ENCODE data around the gene MAP3K21. TPM values are rescaled to one million over a fixed set of nuclear protein-coding genes. Genes with fewer than 3 reads are reported as not detected.
A peak's percentile ranks its signal among the peaks of the same experiment; 100 is the strongest.

Gene MAP3K21
- total and polyA plus RNA-seq, 2 of the 8 experiments (the other 6 are each of a cell fraction or from before 2014, with no cell fraction given) = 21.2 to 21.8 TPM

GRCh38 chr1:233393926-233394680 lies 66.6 kb downstream of the MAP3K21 start:
- Histone ChIP-seq H3K23me2 (ENCODE audit: low read depth, low read length) (peaks cover 3% of the 10 kb centered on the region; the same call in 1 of the 2 replicates), H3K56ac (replicated peaks; ENCODE audit: insufficient read length, low read depth, low read length) (no peak overlapping the region), H4K20me1 (replicated peaks in 1 of 2; ENCODE audit: control insufficient read depth in 1 of 2, insufficient read depth in 2 of 2, low read length in 2 of 2) (no peaks in the 10 kb centered on the region), H3K27me3 (replicated peaks in 1 of 4; ENCODE audit: control insufficient read depth in 3 of 4, extremely low read depth in 1 of 4, insufficient read depth in 3 of 4, low read length in 3 of 4) (no peaks in the 10 kb centered on the region), H3K23ac (ENCODE audit: insufficient read length) (no peak overlapping the region), H2BK120ac (replicated peaks; ENCODE audit: low read depth, low read length) (no peak overlapping the region), H2AFZ (ENCODE audit: low read length) (no peak overlapping the region), H3K9me3 (ENCODE audit: insufficient read depth in 2 of 2, low read depth in 1 of 2, low read length in 1 of 2) (no peaks in the 10 kb centered on the region), H2BK5ac (ENCODE audit: low read depth, low read length) (no peak overlapping the region), H2BK12ac (ENCODE audit: low read depth, low read length) (no peak overlapping the region), H2BK15ac (ENCODE audit: low read length) (no peak overlapping the region), H3K4ac (replicated peaks; ENCODE audit: insufficient read length, low read depth, low read length) (no peak overlapping the region), H3K18ac (ENCODE audit: extremely low read depth, low read length) (no peak overlapping the region), H2AK5ac (ENCODE audit: low read depth, low read length) (no peak overlapping the region), H4K5ac (ENCODE audit: insufficient read length, low read depth, low read length) (no peak overlapping the region), H3K27ac (ENCODE audit: low read depth, low read length) (no peak overlapping the region), H3K79me1 (ENCODE audit: low read depth, low read length) (no peaks in the 10 kb centered on the region), H3K36me3 (ENCODE audit: control insufficient read depth in 2 of 4, insufficient read depth in 4 of 4, low read length in 3 of 4) (no peaks in the 10 kb centered on the region), H3K14ac (ENCODE audit: insufficient read length) (no peak overlapping the region), H3K4me2 (ENCODE audit: insufficient read depth in 1 of 2, low read depth in 2 of 2, low read length in 2 of 2) (no peak overlapping the region), H3K9ac (replicated peaks in 1 of 4; ENCODE audit: extremely low read depth in 1 of 4, low read depth in 3 of 4, low read length in 3 of 4) (no peak overlapping the region), H4K91ac (replicated peaks; ENCODE audit: insufficient read length, low read length) (peak overlapping the region; percentile 82), H3K79me2 (ENCODE audit: control insufficient read depth in 1 of 2, insufficient read depth in 2 of 2, low read length in 2 of 2) (no peaks in the 10 kb centered on the region), H2BK20ac (ENCODE audit: low read length) (no peak overlapping the region), H3K4me1 (replicated peaks in 1 of 4; ENCODE audit: control insufficient read depth in 3 of 4, insufficient read depth in 4 of 4, low read length in 3 of 4) (peaks cover 0 to 4% (median 0%) of the 10 kb centered on the region in 4 experiments; a peak in 2 of 7 replicates), H3K4me3 (ENCODE audit: extremely low read depth in 1 of 4, insufficient read depth in 2 of 4, low read depth in 3 of 4, low read length in 4 of 4) (no peak overlapping the region), H4K8ac (ENCODE audit: extremely low read depth, insufficient read depth, low read length) (no peak overlapping the region)
- DNase-seq (ENCODE audit: low read depth in 1 of 2, low spot score in 2 of 2) (no peak), FAIRE-seq (no peak)
- POLR2A ChIA-PET (ENCODE audit: partially characterized antibody) = interaction anchor here (0.6 to 1.1 kb wide), 2 partner anchors 520 to 813 kb away, joined by 3 read pairs; no protein-coding TSS in a partner anchor
- CTCF ChIA-PET (ENCODE audit: partially characterized antibody) = interaction anchor here (0.6 to 5.4 kb wide), 19 partner anchors 9 to 959 kb away, joined by 3 to 31 read pairs (median 4); no protein-coding TSS in a partner anchor
- 94% methylated on average over 3 of the region's 3 CpGs; no CpG with 5 or more reads in 1 of the 2 experiments for WGBS, 2 experiments (ENCODE audit: extremely low coverage in 1 of 2, insufficient coverage in 1 of 2, insufficient read length in 1 of 2, insufficient replicate concordance in 2 of 2, low coverage in 1 of 2, low lambda C conversion rate in 2 of 2, missing lambda C conversion rate in 1 of 2)
- no peak for TF ChIP-seq CBX8 (IDR thresholded peaks at IDR 0.05; ENCODE audit: borderline replicate concordance, low read depth, low read length)
- no peak for TF ChIP-seq EZH2 (IDR thresholded peaks at IDR 0.05; ENCODE audit: low read depth, low read length, severe bottlenecking)

All from H1 (cell line).